Trophoblast cell (in vitro differentiated cells and primary cell): Measurements from ENCODE around the gene LRFN4.

Experiments
- DNase-seq, 2 donors: peaks; one replicate each; pipeline ENCODE4 v3.0.0-alpha.2; 2016
- H2AFZ ChIP-seq: 2 replicates; pipeline ENCODE4 v1.6.1; 2013; ENCODE audit warnings: low read length, moderate library complexity, mild to moderate bottlenecking; ENCODE audit not compliant: insufficient read depth, poor library complexity
- H2AK5ac ChIP-seq: 2 replicates; pipeline ENCODE4 v1.6.1; 2013; ENCODE audit warnings: mild to moderate bottlenecking, low read length
- H2BK120ac ChIP-seq: 2 replicates; pipeline ENCODE4 v1.6.1; 2013; ENCODE audit warnings: low read length, mild to moderate bottlenecking, moderate library complexity; ENCODE audit not compliant: insufficient read depth, poor library complexity
- H2BK12ac ChIP-seq: 2 replicates; pipeline ENCODE4 v1.6.1; 2013; ENCODE audit warnings: mild to moderate bottlenecking, low read length, moderate library complexity
- H2BK5ac ChIP-seq: 2 replicates; pipeline ENCODE4 v1.6.1; 2013; ENCODE audit warnings: low read length, low read depth, moderate library complexity, mild to moderate bottlenecking; ENCODE audit not compliant: poor library complexity
- H3K14ac ChIP-seq: 2 replicates; pipeline ENCODE4 v1.6.1; 2013; ENCODE audit warnings: mild to moderate bottlenecking, low read length
- H3K18ac ChIP-seq: 2 replicates; pipeline ENCODE4 v1.6.1; 2013; ENCODE audit warnings: mild to moderate bottlenecking, low read length
- H3K23ac ChIP-seq: 2 replicates; pipeline ENCODE4 v1.6.1; 2013; ENCODE audit warnings: low read length
- H3K27ac ChIP-seq: 2 replicates; pipeline ENCODE4 v1.5.1; 2013; ENCODE audit warnings: low read depth, mild to moderate bottlenecking, inconsistent platforms, low read length, moderate library complexity
- H3K27me3 ChIP-seq: 2 replicates; pipeline ENCODE4 v1.6.1; 2013; ENCODE audit warnings: inconsistent platforms, mild to moderate bottlenecking, low read length, moderate library complexity; ENCODE audit not compliant: insufficient read depth
- H3K36me3 ChIP-seq, 2 experiments: 1 replicate in 1 of 2; 2 replicates in 1 of 2; pipeline ENCODE4 v1.6.1; 2013; ENCODE audit warnings: low read length in 2 of 2, mild to moderate bottlenecking in 2 of 2, moderate library complexity in 1 of 2; ENCODE audit not compliant: insufficient read depth in 2 of 2, control insufficient read depth in 1 of 2
- H3K4ac ChIP-seq: 2 replicates; pipeline ENCODE4 v1.6.1; 2013; ENCODE audit warnings: low read depth, mild to moderate bottlenecking, low read length, moderate library complexity
- H3K4me1 ChIP-seq, 2 experiments: 1 replicate in 1 of 2; 2 replicates in 1 of 2; pipeline ENCODE4 v1.6.1; 2013; ENCODE audit warnings: low read length in 2 of 2, mild to moderate bottlenecking in 2 of 2, moderate library complexity in 1 of 2; ENCODE audit not compliant: insufficient read depth in 2 of 2, control insufficient read depth in 1 of 2
- H3K4me2 ChIP-seq: 2 replicates; pipeline ENCODE4 v1.6.1; 2013; ENCODE audit warnings: inconsistent platforms, mild to moderate bottlenecking, low read length, moderate library complexity
- H3K4me3 ChIP-seq: 2 replicates; pipeline ENCODE4 v1.5.1; 2013; ENCODE audit warnings: mild to moderate bottlenecking, low read depth, low read length, inconsistent platforms
- H3K79me1 ChIP-seq: one replicate; pipeline ENCODE4 v1.6.1; 2013; ENCODE audit warnings: low read length
- H3K79me2 ChIP-seq: 2 replicates; pipeline ENCODE4 v1.6.1; 2013; ENCODE audit warnings: low read length, mild to moderate bottlenecking; ENCODE audit not compliant: control insufficient read depth, insufficient read depth, poor library complexity
- H3K9ac ChIP-seq: 2 replicates; pipeline ENCODE4 v1.6.1; 2013; ENCODE audit warnings: mild to moderate bottlenecking, low read length
- H3K9me3 ChIP-seq: 2 replicates; pipeline ENCODE4 v1.6.1; 2013; ENCODE audit warnings: low read depth, mild to moderate bottlenecking, control low read depth, inconsistent platforms, low read length; ENCODE audit not compliant: insufficient read depth
- H4K12ac ChIP-seq: 2 replicates; pipeline ENCODE4 v1.6.1; 2013; ENCODE audit warnings: low read depth, mild to moderate bottlenecking, low read length, moderate library complexity
- H4K8ac ChIP-seq: 2 replicates; pipeline ENCODE4 v1.6.1; 2013; ENCODE audit warnings: low read depth, mild to moderate bottlenecking, low read length, moderate library complexity
- H4K91ac ChIP-seq: one replicate; pipeline ENCODE4 v1.6.1; 2013; ENCODE audit warnings: low read depth, mild to moderate bottlenecking, low read length, moderate library complexity
- WGBS: extraction: QIAGEN DNeasy Blood & Tissue Kit; methylation state at CpG from one replicate; pipeline ENCODE4 v1.1.7; 2013; ENCODE audit warnings: missing lambda C conversion rate; ENCODE audit not compliant: insufficient read length, insufficient coverage; ENCODE audit errors: extremely low coverage; 5-methylcytosine and 5-hydroxymethylcytosine counted together

LRFN4 gene

GRCh38 chr11:66887526-66887925 lies 30.7 kb downstream of the LRFN4 start:
- Histone ChIP-seq H2AK5ac (no peak overlapping the region), H3K4me1 (peaks cover 0 to 4% of the 10 kb centered on the region in 2 experiments), H3K23ac (no peak overlapping the region), H3K18ac (no peak overlapping the region), H4K8ac (no peak overlapping the region), H3K27me3 (no peaks in the 10 kb centered on the region), H2AFZ (no peak overlapping the region), H3K79me2 (no peaks in the 10 kb centered on the region), H3K27ac (no peak overlapping the region), H3K9me3 (no peaks in the 10 kb centered on the region), H3K36me3 (no peaks in the 10 kb centered on the region), H3K4me2 (no peak overlapping the region), H3K4ac (no peak overlapping the region), H3K79me1 (no peaks in the 10 kb centered on the region), H4K12ac (no peak overlapping the region), H3K9ac (no peak overlapping the region), H2BK12ac (no peak overlapping the region), H3K14ac (no peak overlapping the region), H3K4me3 (no peak overlapping the region), H2BK120ac (no peak overlapping the region), H4K91ac (no peak overlapping the region), H2BK5ac (no peak overlapping the region)
- WGBS = no CpG with 5 or more reads among the region's 11 CpGs
- DNase-seq = no peak

DNA sequence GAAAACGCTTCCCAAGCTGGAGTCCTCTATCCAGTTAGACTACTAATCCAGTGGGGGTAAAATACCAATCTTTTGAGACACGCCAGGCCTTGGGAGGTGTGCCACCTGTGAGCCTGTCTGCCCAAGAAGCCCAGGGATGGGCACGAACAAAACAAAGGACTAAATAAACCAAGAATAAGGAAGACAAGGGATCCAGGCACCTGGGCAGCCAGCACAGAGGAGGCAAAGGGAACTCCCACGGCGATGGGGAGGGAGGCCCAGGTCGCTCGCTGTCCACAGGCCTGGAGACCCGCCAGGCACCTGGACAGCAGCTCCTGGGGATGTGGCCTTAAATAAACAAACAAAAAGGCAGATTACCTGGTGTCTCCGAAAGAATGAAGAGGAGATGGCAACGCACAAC lies 31.4 kb downstream of the LRFN4 start:
- no peaks in the 10 kb centered on the region for H3K9me3 ChIP-seq
- H3K4me3 ChIP-seq = no peak overlapping the region
- no peak overlapping the region for H2BK12ac ChIP-seq
- no peak overlapping the region for H2BK120ac ChIP-seq
- H3K4me1 ChIP-seq = peaks cover 6 to 10% of the 10 kb centered on the region in 2 experiments
- no peak overlapping the region for H3K4ac ChIP-seq
- H3K23ac ChIP-seq = no peak overlapping the region
- H2AFZ ChIP-seq = no peak overlapping the region
- H4K91ac ChIP-seq = no peak overlapping the region
- no peak overlapping the region for H3K9ac ChIP-seq
- H4K8ac ChIP-seq = no peak overlapping the region
- no peaks in the 10 kb centered on the region for H3K79me1 ChIP-seq
- H3K18ac ChIP-seq = no peak overlapping the region
- no peak for DNase-seq
- no peaks in the 10 kb centered on the region for H3K27me3 ChIP-seq
- H4K12ac ChIP-seq = no peak overlapping the region
- no peak overlapping the region for H3K14ac ChIP-seq
- no peak overlapping the region for H2AK5ac ChIP-seq
- H3K36me3 ChIP-seq = no peaks in the 10 kb centered on the region
- H2BK5ac ChIP-seq = no peak overlapping the region
- no CpG with 5 or more reads among the region's 10 CpGs for WGBS
- H3K79me2 ChIP-seq = no peaks in the 10 kb centered on the region
- no peak overlapping the region for H3K27ac ChIP-seq
- H3K4me2 ChIP-seq = no peak overlapping the region

- Histone ChIP-seq H3K4me2 (no peak overlapping the region), H2AFZ (no peak overlapping the region), H3K36me3 (no peaks in the 10 kb centered on the region), H4K12ac (no peak overlapping the region), H3K9ac (no peak overlapping the region), H3K14ac (no peak overlapping the region), H3K18ac (no peak overlapping the region), H2BK120ac (no peak overlapping the region), H3K4ac (no peak overlapping the region), H3K27me3 (no peaks in the 10 kb centered on the region), H3K79me1 (no peaks in the 10 kb centered on the region), H4K91ac (no peak overlapping the region), H3K9me3 (no peaks in the 10 kb centered on the region), H3K4me3 (no peak overlapping the region), H4K8ac (no peak overlapping the region), H2BK5ac (no peak overlapping the region), H3K23ac (no peak overlapping the region), H2AK5ac (no peak overlapping the region), H3K79me2 (no peaks in the 10 kb centered on the region), H2BK12ac (no peak overlapping the region), H3K4me1 (peaks cover 6 to 10% of the 10 kb centered on the region in 2 experiments), H3K27ac (no peak overlapping the region)
- no CpG with 5 or more reads among the region's 8 CpGs for WGBS
- DNase-seq = no peak
Observed at GRCh38 chr11:66889960-66890359, 33.1 kb downstream of the LRFN4 start.

DNA sequence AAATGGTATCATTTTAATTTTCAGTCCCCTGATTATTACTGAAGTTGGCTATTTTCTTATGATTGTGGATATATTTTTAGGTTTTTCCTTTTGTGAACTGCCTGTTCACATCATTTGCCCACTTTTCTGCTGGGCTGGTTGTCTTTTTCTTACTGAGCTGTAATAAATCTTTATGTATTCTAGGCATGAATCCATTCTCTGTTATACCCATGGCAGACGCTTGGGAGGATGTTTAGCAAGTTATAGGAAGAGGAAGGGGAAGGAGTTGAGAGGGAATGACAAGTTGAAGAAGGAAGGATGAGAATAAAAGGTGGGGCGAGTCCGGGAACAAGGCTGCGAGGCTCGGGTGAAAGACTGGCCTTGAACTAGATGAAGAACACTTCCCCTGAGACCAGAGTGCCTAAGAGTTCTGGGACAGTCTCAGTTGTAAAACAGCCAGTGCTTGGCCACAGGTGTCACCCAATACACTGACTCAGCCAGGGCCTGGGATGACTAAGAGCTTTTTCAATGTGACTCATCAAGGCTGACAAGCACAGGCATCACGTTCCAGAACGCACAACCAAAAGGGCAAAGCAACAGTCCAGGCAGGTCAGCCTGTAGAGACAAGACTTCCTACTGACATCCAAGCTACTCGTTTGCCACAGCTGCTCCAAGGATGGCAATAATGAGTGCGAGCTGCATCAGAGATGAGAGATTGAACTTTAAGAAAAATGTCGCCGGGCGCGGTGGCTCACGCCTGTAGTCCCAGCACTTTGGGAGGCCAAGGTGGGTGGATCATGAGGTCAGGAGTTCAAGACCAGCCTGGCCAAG lies 35.2 kb downstream of the LRFN4 start:
- Histone ChIP-seq H3K23ac (no peak overlapping the region), H3K4me1 (peaks cover 6 to 10% of the 10 kb centered on the region in 2 experiments), H3K9me3 (peaks cover 3% of the 10 kb centered on the region), H3K36me3 (no peaks in the 10 kb centered on the region), H2BK120ac (no peak overlapping the region), H3K79me2 (no peaks in the 10 kb centered on the region), H3K4ac (no peak overlapping the region), H4K12ac (no peak overlapping the region), H3K79me1 (no peaks in the 10 kb centered on the region), H2AFZ (no peak overlapping the region), H4K91ac (no peak overlapping the region), H4K8ac (no peak overlapping the region), H2AK5ac (no peak overlapping the region), H3K27me3 (no peaks in the 10 kb centered on the region), H3K27ac (no peak overlapping the region), H2BK5ac (no peak overlapping the region), H2BK12ac (no peak overlapping the region), H3K18ac (no peak overlapping the region), H3K9ac (no peak overlapping the region), H3K14ac (no peak overlapping the region), H3K4me2 (no peak overlapping the region), H3K4me3 (no peak overlapping the region)
- WGBS = no CpG with 5 or more reads among the region's 14 CpGs
- peak; percentile 82 to 86 for DNase-seq
